GM18526 (cell line): ENCODE data around the gene WAC.

Experiments used
- POLR2A ChIP-seq: IDR thresholded peaks from 3 replicates; pipeline ENCODE4 v1.6.1; 2011; ENCODE audit not compliant: insufficient read length; ENCODE audit errors: extremely low read depth

The WAC gene

DNA sequence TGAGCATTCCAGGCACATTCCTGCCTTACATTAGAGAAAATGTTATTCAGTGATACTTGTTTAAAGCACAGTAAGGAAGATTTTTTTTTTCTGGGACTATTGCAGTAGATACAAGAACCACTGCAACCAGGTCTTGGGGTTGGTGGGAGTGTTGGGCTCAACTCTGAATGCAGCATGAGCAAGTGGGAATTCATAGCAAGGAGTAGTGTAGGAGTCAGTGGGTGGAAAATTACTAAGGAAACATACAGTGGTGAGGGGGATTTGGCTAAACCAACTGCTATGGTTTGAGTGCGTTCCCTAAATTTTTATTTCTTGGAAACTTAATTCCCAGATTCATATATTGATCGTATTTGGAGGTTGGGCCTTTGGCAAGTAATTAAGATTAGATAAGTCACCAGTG is 22.4 kb downstream of the WAC start:
- no peak for TF ChIP-seq POLR2A

DNA sequence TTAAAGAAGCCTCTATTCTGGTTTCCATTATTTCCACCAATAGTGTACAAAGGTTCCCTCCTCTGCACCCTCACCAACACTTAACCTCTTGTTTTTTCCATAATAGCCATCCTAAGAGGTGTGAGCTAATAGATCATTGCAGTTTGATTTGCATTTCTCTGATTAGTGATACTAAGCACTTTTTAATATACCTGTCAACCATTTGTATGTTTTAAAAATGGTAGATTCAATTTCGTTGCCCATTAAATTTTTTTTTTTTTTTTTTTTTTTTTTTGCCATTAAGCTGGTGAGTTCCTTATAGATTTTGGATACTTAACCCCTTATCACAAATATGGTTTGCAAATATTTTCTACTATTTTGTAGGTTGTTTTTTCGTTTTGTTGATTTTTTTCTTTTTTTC is 23.2 kb downstream of the WAC start:
- TF ChIP-seq POLR2A, result no peak

DNA sequence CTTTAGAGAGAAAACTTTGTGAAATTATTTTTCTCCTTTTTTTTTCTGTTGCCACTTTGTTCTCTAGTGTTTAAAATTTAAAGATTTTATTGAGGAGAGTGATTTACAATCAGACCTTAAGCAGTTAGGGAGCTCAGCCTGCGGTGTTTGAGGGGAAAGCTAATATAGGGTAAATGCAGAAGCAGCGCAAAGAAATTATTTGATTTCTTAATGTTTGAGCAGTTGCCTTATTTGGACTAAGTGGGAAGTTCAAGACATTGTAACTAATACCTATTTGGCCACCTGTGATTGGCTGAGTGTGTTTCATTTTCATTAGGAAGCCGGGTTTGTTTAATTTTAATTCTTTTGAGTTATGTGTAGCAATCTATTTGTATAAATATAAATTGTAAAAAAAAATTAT is 25.3 kb downstream of the WAC start:
- TF ChIP-seq POLR2A, result no peak

GRCh38 chr10:28558923-28559508 is 26.1 kb downstream of the WAC start:
- TF ChIP-seq POLR2A, result no peak

GRCh38 chr10:28559618-28560017 is 26.7 kb downstream of the WAC start:
- TF ChIP-seq POLR2A, result no peak

DNA sequence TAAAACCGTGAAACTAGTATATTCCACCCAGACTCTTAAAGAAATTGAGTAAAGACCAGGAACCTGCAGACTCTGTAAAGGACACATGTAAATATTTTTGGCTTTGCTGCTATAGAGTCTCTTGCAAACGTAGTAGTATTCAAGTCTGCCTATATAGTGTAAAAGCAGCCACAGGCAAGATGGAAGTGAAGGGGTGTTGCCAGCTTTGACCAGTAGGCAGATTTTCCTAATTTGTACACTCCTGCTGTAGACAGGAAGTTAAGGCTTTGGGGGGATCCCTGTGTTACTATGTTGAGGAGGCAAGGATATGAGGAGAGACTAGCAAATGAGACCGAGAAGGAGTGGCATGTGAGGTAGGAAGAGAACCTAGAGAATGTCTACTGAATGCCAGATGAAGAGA is 27.7 kb downstream of the WAC start:
- TF ChIP-seq POLR2A, result no peak

GRCh38 chr10:28561531-28561930 is 28.6 kb downstream of the WAC start:
- TF ChIP-seq POLR2A, result no peak

DNA sequence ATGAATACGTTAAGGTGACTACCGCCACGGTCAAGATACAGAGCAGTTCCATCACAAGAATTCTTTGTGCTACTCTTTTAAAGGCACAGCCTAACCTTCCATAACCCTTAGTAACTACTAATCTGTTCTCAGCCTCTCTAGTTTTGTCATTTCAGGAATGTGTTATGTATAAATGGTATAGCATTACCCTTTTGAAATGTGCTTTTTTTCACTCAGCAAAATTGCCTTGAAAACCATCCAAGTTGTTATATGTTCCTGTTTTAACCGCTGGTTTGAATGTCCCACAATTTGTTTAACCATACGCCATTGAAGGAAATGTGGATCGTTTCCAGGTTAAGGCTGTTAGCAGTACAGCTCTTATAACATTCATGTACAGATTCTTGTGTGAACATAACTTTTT is 32.0 kb downstream of the WAC start:
- TF ChIP-seq POLR2A, result no peak

DNA sequence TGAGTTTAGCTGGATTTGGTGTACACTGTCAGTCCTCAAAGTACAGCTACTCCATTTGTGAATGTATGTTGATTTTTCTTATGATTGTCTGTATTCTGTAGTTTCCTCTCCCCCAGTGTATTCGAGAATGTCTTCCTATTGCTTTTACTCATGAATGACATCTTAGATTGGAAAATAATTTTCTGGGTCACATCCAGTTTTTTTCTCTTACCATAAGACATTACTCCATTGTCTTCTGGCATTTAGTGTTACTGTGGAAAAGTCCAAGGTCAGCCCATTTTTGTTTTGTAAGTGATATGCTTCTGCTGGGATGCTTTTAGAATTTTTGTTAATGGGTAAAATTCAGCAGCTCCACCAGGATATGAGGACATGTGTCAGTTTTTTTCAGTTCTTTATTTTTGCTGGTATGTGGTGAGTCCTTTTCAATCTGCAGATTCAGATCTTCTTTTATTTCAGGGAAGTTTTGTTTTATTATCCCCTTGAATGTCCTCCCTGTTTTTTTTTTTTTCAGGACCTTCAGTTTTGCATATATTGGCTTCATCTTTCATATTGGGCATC is 33.6 kb downstream of the WAC start:
- TF ChIP-seq POLR2A, result no peak

- no peak for TF ChIP-seq POLR2A
These were observed 36.7 kb downstream of the WAC start for GRCh38 chr10:28569506-28570159.

DNA sequence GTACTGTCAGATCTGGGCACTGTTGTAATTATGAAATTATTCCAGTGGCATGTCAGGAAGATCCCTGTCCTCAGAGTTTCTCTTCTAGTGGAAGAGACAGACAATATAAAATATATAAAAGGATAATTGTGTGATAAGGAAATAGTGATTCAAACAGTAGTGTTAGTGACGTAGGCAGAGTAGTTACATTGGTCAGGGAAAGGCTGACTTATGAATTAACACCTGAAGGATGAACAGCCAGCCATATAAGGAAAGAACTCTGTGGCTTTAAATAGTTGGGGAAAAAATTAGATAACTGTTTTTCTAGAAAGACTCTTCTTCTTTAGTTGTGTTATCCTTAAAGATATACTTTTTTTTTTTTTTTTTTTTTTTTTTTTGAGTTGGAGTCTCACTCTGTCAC is 37.7 kb downstream of the WAC start:
- no peak for TF ChIP-seq POLR2A

DNA sequence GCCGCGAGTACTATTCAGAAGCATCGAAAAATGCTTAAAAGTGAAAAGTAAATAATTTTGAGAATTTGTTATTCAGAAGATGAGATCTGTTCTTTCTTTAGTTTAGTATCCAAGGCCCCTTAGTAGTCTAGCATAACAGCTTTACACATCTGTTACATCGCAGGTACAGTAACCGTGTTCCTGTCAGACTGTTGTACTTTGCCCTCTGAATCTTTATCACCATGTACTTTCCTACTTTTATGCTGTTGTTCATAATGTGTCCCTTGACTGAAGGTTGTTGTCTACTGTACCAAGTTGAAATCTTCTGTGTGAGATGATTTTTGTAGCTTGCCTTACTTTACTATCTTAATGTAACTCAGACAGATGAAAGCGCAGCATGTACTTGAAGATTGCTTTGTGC is 38.3 kb downstream of the WAC start:
- no peak for TF ChIP-seq POLR2A

GRCh38 chr10:28575852-28576251 is 42.9 kb downstream of the WAC start:
- TF ChIP-seq POLR2A, result no peak

GRCh38 chr10:28577506-28577905 is 44.6 kb downstream of the WAC start:
- TF ChIP-seq POLR2A, result no peak

DNA sequence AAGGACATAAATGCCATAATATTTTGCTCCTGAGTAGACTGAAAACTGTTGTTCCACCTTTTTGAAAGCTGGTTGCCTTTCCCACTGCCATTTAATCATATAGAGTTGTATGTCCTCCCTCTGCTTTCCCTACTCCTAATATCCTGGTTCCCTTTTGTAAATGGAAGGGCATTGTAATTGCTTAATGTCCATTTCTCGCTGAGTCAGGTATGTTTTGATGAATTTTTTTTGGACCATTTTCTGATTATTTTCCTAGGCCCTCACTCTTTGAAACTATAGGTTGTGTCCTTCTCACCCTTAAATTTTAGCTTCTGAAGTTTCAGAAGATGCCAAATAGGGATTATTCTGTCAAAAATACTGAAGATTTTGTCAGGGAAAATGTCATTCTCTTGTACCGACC is 45.5 kb downstream of the WAC start:
- no peak for TF ChIP-seq POLR2A

DNA sequence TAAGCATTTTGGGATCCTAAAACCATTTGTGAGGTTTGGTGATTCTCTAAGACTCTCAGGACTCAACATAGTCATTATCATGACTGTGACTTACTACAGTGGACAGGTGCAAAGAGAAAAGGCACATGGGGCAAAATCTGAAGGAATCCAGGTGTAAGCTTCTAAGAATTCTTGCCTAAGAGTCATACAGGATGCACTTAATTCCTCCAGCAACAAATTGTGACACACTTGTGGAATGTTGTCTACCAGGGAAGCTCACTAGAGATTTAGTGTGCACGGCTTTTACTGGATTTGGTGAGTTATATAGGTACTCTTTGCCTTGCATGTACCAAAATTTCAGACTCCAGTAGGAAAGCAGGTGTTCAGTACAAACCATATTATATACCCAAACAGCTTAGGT is 47.9 kb downstream of the WAC start:
- TF ChIP-seq POLR2A, result no peak

DNA sequence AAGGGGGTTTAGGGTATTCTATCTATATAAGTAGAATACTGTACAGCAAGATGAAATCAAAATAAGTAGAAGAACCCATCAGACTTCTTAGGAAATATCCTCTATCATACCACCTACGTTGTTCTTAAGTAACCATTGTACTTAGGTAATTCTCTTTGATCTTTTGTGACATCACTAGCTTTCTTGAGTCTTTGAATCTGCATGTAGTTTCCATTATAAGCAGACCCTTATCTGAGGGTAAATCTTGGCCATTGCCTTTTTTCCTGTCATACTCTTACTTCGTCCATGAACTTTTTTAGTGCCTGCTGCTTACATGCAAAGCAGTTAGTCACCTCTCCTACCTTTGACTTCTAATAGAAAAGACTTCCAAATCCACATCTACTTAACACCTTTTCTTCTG is 49.0 kb downstream of the WAC start:
- no peak for TF ChIP-seq POLR2A
